ENCODE measurements around the gene ANKH. TPM values are rescaled to one million over a fixed set of nuclear protein-coding genes. Genes with fewer than 3 reads are reported as not detected.

The ANKH gene
- total and polyA plus RNA-seq, 10 of the 15 experiments (the other 5 are each of a cell fraction or from before 2014, with no cell fraction given), result 2.1 to 43.9 (median 14.4) TPM

DNA sequence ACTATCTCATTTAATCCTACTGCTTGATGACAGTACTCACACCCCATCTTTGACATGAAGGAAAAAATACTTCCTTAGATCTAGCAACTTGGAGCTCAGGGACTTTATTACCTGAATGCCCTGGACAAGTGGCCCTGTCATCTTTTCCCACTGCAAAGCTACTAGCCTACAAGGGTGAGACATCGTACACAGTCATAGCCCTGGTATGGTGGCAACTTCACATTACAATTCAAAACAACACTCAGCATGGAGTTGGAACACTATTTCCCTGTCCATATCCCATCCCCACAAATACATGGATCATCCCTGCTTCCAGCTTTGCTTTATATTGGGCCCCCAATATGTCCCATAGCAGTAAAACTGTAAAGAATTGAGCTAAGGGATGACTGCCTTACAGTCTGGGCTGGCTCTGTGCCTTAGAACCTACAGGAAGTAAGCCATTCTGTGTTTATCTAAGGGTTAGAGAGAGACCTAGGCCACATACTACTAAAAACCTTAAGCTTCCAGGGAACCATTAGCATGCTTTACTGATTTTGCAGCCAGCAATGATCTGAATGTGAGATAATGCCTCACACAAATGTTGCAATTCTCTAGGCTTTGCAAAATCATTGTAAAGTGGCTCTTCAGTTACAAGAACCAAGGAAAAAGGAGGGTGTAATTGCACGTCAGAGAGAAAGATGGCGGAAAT, 151.2 kb downstream of the ANKH start:
- 98% methylated on average over 3 of the region's 3 CpGs for WGBS (ENCODE audit: insufficient coverage, insufficient replicate concordance, low lambda C conversion rate, missing lambda C conversion rate)
- H3K4me3 ChIP-seq, result no peak overlapping the region
- ChIA-PET SMC1A (ENCODE audit: uncharacterized antibody, unreplicated experiment) (interaction anchor here (1.1 to 1.5 kb wide), 4 partner anchors 12 to 303 kb away, joined by 3 to 5 read pairs (median 4); no protein-coding TSS in a partner anchor), POLR2A (no interaction called here), CTCF (interaction anchor here (1.0 to 12.1 kb wide), 2 partner anchors 282 to 289 kb away, joined by 4 to 213 read pairs; no protein-coding TSS in a partner anchor), RAD21 (ENCODE audit: unreplicated experiment) (no interaction called here)
- in situ Hi-C loops (cut with MboI) (loop anchor here (5.0 to 25.0 kb wide), 2 partner anchors 282 to 1742 kb away; partner anchors contain the start of gene ZNF622), intact Hi-C loops (cut with micrococcal nuclease; ENCODE audit: unreplicated experiment) (no loop called here)
- no peak overlapping the region for H2AFZ ChIP-seq (ENCODE audit: control insufficient read depth, low read depth, low read length)
- no peaks in the 10 kb centered on the region for H3K4me1 ChIP-seq (ENCODE audit: control insufficient read depth, insufficient read depth, low read length)
- TF ChIP-seq, protein P1, sequence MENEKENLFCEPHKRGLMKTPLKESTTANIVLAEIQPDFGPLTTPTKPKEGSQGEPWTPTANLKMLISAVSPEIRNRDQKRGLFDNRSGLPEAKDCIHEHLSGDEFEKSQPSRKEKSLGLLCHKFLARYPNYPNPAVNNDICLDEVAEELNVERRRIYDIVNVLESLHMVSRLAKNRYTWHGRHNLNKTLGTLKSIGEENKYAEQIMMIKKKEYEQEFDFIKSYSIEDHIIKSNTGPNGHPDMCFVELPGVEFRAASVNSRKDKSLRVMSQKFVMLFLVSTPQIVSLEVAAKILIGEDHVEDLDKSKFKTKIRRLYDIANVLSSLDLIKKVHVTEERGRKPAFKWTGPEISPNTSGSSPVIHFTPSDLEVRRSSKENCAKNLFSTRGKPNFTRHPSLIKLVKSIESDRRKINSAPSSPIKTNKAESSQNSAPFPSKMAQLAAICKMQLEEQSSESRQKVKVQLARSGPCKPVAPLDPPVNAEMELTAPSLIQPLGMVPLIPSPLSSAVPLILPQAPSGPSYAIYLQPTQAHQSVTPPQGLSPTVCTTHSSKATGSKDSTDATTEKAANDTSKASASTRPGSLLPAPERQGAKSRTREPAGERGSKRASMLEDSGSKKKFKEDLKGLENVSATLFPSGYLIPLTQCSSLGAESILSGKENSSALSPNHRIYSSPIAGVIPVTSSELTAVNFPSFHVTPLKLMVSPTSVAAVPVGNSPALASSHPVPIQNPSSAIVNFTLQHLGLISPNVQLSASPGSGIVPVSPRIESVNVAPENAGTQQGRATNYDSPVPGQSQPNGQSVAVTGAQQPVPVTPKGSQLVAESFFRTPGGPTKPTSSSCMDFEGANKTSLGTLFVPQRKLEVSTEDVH (IDR thresholded peaks at IDR 0.05; ENCODE audit: low read depth, partially characterized antibody), result no peak
- H3K36me3 ChIP-seq (ENCODE audit: control insufficient read depth in 2 of 2, insufficient read depth in 2 of 2, low read length in 1 of 2), result no peaks in the 10 kb centered on the region; a peak in 1 of 4 replicates
- H3K27me3 ChIP-seq (replicated peaks in 1 of 2; ENCODE audit: control insufficient read depth in 2 of 2, insufficient read depth in 2 of 2, low read length in 1 of 2), result no peaks in the 10 kb centered on the region
- BruUV-seq (replicated peaks), result no TSS peak
- DNase-seq (ENCODE audit: low read depth, low spot score), result no peak
- no peak for ATAC-seq
- no peaks in the 10 kb centered on the region for H4K20me1 ChIP-seq (ENCODE audit: control insufficient read depth, insufficient read depth)
- no peak overlapping the region for H3K4me2 ChIP-seq (ENCODE audit: control insufficient read depth, insufficient read depth)
- no peaks in the 10 kb centered on the region for H3K79me2 ChIP-seq (ENCODE audit: control insufficient read depth, insufficient read depth, low read length)
- H3K27ac ChIP-seq (ENCODE audit: control insufficient read depth, insufficient read depth), result no peak overlapping the region
- no peak overlapping the region for H3K9ac ChIP-seq (ENCODE audit: control insufficient read depth, insufficient read depth, low read length)
- no peak for FAIRE-seq
- H3K9me3 ChIP-seq (replicated peaks; ENCODE audit: control insufficient read depth, insufficient read depth, low read length), result no peaks in the 10 kb centered on the region

DNA sequence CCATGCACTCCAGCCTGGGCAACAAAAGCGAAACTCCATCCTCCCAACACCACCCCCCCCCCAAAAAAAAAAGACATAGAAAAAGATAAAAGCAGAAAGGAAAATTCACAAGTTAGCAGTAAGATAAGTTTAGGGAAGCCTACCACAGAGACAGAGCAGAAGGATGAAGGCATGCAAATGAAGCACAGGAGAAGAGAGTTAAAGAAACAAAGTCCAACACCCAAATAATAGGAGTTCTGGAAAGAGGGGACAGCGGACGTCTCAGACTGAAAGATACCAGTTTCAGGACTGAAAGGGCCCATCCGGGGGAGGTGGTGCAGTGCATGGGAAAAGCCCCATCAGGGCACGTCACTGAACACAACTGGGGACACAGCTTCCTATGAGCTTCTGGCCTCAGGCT, 152.8 kb downstream of the ANKH start:
- Histone ChIP-seq H3K4me1 (ENCODE audit: control insufficient read depth, insufficient read depth, low read length) (no peaks in the 10 kb centered on the region), H3K79me2 (ENCODE audit: control insufficient read depth, insufficient read depth, low read length) (no peaks in the 10 kb centered on the region), H3K9ac (ENCODE audit: control insufficient read depth, insufficient read depth, low read length) (no peak overlapping the region), H3K4me3 (no peak overlapping the region), H3K9me3 (replicated peaks; ENCODE audit: control insufficient read depth, insufficient read depth, low read length) (no peaks in the 10 kb centered on the region), H2AFZ (ENCODE audit: control insufficient read depth, low read depth, low read length) (no peak overlapping the region), H3K36me3 (ENCODE audit: control insufficient read depth in 2 of 2, insufficient read depth in 2 of 2, low read length in 1 of 2) (peaks cover 0 to 5% of the 10 kb centered on the region in 2 experiments; a peak in 3 of 4 replicates), H3K27ac (ENCODE audit: control insufficient read depth, insufficient read depth) (no peak overlapping the region), H3K4me2 (ENCODE audit: control insufficient read depth, insufficient read depth) (no peak overlapping the region), H3K27me3 (replicated peaks in 1 of 2; ENCODE audit: control insufficient read depth in 2 of 2, insufficient read depth in 2 of 2, low read length in 1 of 2) (no peaks in the 10 kb centered on the region), H4K20me1 (ENCODE audit: control insufficient read depth, insufficient read depth) (no peaks in the 10 kb centered on the region)
- peak; percentile 58 for ATAC-seq
- intact Hi-C loops (cut with micrococcal nuclease; ENCODE audit: unreplicated experiment), result no loop called here
- FAIRE-seq, result no peak
- no peak for TF ChIP-seq STAT3 (IDR thresholded peaks at IDR 0.05; ENCODE audit: low read depth, low read length)
- no peak for TF ChIP-seq POLR2A (IDR thresholded peaks at IDR 0.05; ENCODE audit: low read depth, low read length)
- TF ChIP-seq KLF5 (IDR thresholded peaks at IDR 0.05; ENCODE audit: partially characterized antibody), result no peak
- TF ChIP-seq, protein P2, sequence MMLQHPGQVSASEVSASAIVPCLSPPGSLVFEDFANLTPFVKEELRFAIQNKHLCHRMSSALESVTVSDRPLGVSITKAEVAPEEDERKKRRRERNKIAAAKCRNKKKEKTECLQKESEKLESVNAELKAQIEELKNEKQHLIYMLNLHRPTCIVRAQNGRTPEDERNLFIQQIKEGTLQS (IDR thresholded peaks at IDR 0.05; ENCODE audit: borderline replicate concordance, extremely low read depth, low read depth, low read length), result no peak
- no TSS peak for BruUV-seq (replicated peaks)
- in situ Hi-C loops (cut with MboI), result loop anchor here (25.0 kb wide), 1 partner anchor 1744 kb away; the partner anchor contains the start of gene ZNF622
- POLR2A ChIA-PET, result no interaction called here
- DNase-seq (ENCODE audit: low read depth, low spot score), result no peak
- RAD21 ChIA-PET (ENCODE audit: unreplicated experiment), result interaction anchor here (0.9 kb wide), 1 partner anchor 285 kb away, joined by 3 read pairs; no protein-coding TSS in a partner anchor
- SMC1A ChIA-PET (ENCODE audit: uncharacterized antibody, unreplicated experiment), result interaction anchor here (0.7 to 1.5 kb wide), 3 partner anchors 9 to 285 kb away, joined by 3 to 5 read pairs (median 4); no protein-coding TSS in a partner anchor
- CTCF ChIA-PET, result interaction anchor here (1.4 to 12.1 kb wide), 2 partner anchors 9 to 284 kb away, joined by 7 to 213 read pairs; no protein-coding TSS in a partner anchor
- 50% methylated on average over 4 of the region's 5 CpGs for WGBS (ENCODE audit: insufficient coverage, insufficient replicate concordance, low lambda C conversion rate, missing lambda C conversion rate)

Measured in GM12878 (cell line).